WTC11 (cell line): ENCODE measurements around the gene ETV1. TPM values are rescaled to one million over a fixed set of nuclear protein-coding genes. Genes with fewer than 3 reads are reported as not detected.

Experiments
- ATAC-seq: fragments of 200-7000 bp; cut with Tn5 transposase; 2 replicates; pipeline ENCODE4 v1.10.0; 2021; ENCODE audit warnings: mild to moderate bottlenecking, moderate library complexity
- CTCF ChIA-PET: fragments of 300-600 bp; sonication (Branson Sonifier 250); formaldehyde crosslinking; loops from one replicate; lab custom pipeline; 2021; ENCODE audit warnings: antibody characterized with exemption; lab: Charles Lee
- POLR2A ChIA-PET: fragments of 350-600 bp; sonication (Branson Sonifier 250); formaldehyde crosslinking; loops from one replicate; lab custom pipeline; 2021; ENCODE audit warnings: antibody characterized with exemption; lab: Charles Lee
- DNase-seq: peaks from one replicate; pipeline ENCODE4 v3.0.0; 2021; ENCODE audit warnings: low spot score
- H3K27ac Mint-ChIP-seq: 2 replicates; pipeline ENCODE4 v1.8.0; 2021; ENCODE audit warnings: mixed read lengths
- H3K27me3 Mint-ChIP-seq: 2 replicates; pipeline ENCODE4 v1.8.0; 2021; ENCODE audit warnings: low read depth, mild to moderate bottlenecking, moderate library complexity, mixed read lengths
- H3K36me3 Mint-ChIP-seq: 2 replicates; pipeline ENCODE4 v1.8.0; 2021; ENCODE audit warnings: mixed read lengths
- H3K4me1 Mint-ChIP-seq: 2 replicates; pipeline ENCODE4 v1.8.0; 2022; ENCODE audit warnings: mixed read lengths
- H3K4me3 Mint-ChIP-seq: 2 replicates; pipeline ENCODE4 v1.8.0; 2021; ENCODE audit warnings: mild to moderate bottlenecking, moderate library complexity, mixed read lengths
- H3K9me3 Mint-ChIP-seq: 2 replicates; pipeline ENCODE4 v1.8.0; 2021; ENCODE audit warnings: mixed read lengths
- AFF4 ChIP-seq: sonication (generic); formaldehyde crosslinking; IDR thresholded peaks from 2 replicates; pipeline ENCODE4 v1.8.1; 2023; ENCODE audit warnings: mild to moderate bottlenecking, missing genetic modification reagents, borderline replicate concordance
- CBFB ChIP-seq: sonication (generic); formaldehyde crosslinking; IDR thresholded peaks from 2 replicates; pipeline ENCODE4 v1.8.1; 2022; ENCODE audit warnings: mild to moderate bottlenecking, low read depth, missing genetic modification reagents
- ESRRA ChIP-seq: sonication (generic); formaldehyde crosslinking; IDR thresholded peaks from 2 replicates; pipeline ENCODE4 v1.8.1; 2022; ENCODE audit warnings: mild to moderate bottlenecking, missing genetic modification reagents, borderline replicate concordance
- ETV6 ChIP-seq: sonication (generic); formaldehyde crosslinking; IDR thresholded peaks from 2 replicates; pipeline ENCODE4 v1.8.1; 2022; ENCODE audit warnings: mild to moderate bottlenecking, missing genetic modification reagents
- FOXP1 ChIP-seq: sonication (generic); formaldehyde crosslinking; IDR thresholded peaks from 2 replicates; pipeline ENCODE4 v1.8.0; 2022; ENCODE audit warnings: missing genetic modification reagents, mild to moderate bottlenecking, moderate library complexity, borderline replicate concordance
- GTF2I ChIP-seq: fragments of 250-450 bp; sonication (Bioruptor Pico); conservative IDR thresholded peaks from 2 replicates; pipeline ENCODE4 v1.4.0; 2021; ENCODE audit warnings: mild to moderate bottlenecking
- HMGA2 ChIP-seq: fragments of 250-450 bp; sonication (Bioruptor Pico); IDR thresholded peaks from 2 replicates; pipeline ENCODE4 v1.4.0; 2021; ENCODE audit warnings: mild to moderate bottlenecking, moderate library complexity
- JAZF1 ChIP-seq: fragments of 250-450 bp; sonication (Bioruptor Pico); IDR thresholded peaks from 2 replicates; pipeline ENCODE4 v1.9.0; 2021; ENCODE audit warnings: moderate library complexity, mild to moderate bottlenecking, inconsistent platforms
- OVOL2 ChIP-seq: fragments of 250-450 bp; sonication (Bioruptor Pico); IDR thresholded peaks from 2 replicates; pipeline ENCODE4 v1.9.0; 2021; ENCODE audit warnings: mild to moderate bottlenecking, borderline replicate concordance
- TEAD1 ChIP-seq: sonication (generic); formaldehyde crosslinking; IDR thresholded peaks from 2 replicates; pipeline ENCODE4 v1.8.0; 2022; ENCODE audit warnings: mild to moderate bottlenecking, missing genetic modification reagents
- ZBTB43 ChIP-seq: sonication (generic); formaldehyde crosslinking; IDR thresholded peaks from 2 replicates; pipeline ENCODE4 v1.8.1; 2023; ENCODE audit warnings: mild to moderate bottlenecking, missing genetic modification reagents
- ZNF121 ChIP-seq: sonication (generic); formaldehyde crosslinking; IDR thresholded peaks from 2 replicates; pipeline ENCODE4 v1.8.0; 2023; ENCODE audit warnings: missing genetic modification reagents
- ZNF219 ChIP-seq: sonication (generic); formaldehyde crosslinking; IDR thresholded peaks from 2 replicates; pipeline ENCODE4 v1.8.0; 2023; ENCODE audit warnings: missing genetic modification reagents, mild to moderate bottlenecking, borderline replicate concordance
- ZNF317 ChIP-seq: sonication (generic); formaldehyde crosslinking; IDR thresholded peaks from 2 replicates; pipeline ENCODE4 v1.8.1; 2023; ENCODE audit warnings: low read depth, mild to moderate bottlenecking, moderate library complexity, missing genetic modification reagents, borderline replicate concordance
- ZNF671 ChIP-seq: fragments of 250-450 bp; sonication (Bioruptor Pico); IDR thresholded peaks from 2 replicates; pipeline ENCODE4 v1.8.0; 2021; ENCODE audit warnings: mild to moderate bottlenecking
- total RNA-seq: library from RNA; stranded (reverse); gene quantifications from 3 replicates; pipeline ENCODE4 v1.2.3, GENCODE V29; 2021
- TF ChIP-seq, protein P1 (sequence below): sonication (generic); formaldehyde crosslinking; IDR thresholded peaks from 2 replicates; pipeline ENCODE4 v1.8.1; 2022; ENCODE audit warnings: missing genetic modification reagents, borderline replicate concordance
- TF ChIP-seq, protein P2 (sequence below): sonication (generic); formaldehyde crosslinking; IDR thresholded peaks from 2 replicates; pipeline ENCODE4 v1.8.0; 2023; ENCODE audit warnings: missing genetic modification reagents, mild to moderate bottlenecking, borderline replicate concordance
- TF ChIP-seq, protein P3 (sequence below): sonication (generic); formaldehyde crosslinking; IDR thresholded peaks from 2 replicates; pipeline ENCODE4 v1.8.0; 2022; ENCODE audit warnings: mild to moderate bottlenecking, missing genetic modification reagents
- TF ChIP-seq, protein P4 (sequence below): sonication (generic); formaldehyde crosslinking; conservative IDR thresholded peaks from 2 replicates; pipeline ENCODE4 v1.8.1; 2022; ENCODE audit warnings: mild to moderate bottlenecking, missing genetic modification reagents
- TF ChIP-seq, protein P5 (sequence below): fragments of 250-450 bp; sonication (Bioruptor Pico); IDR thresholded peaks from 2 replicates; pipeline ENCODE4 v1.9.0; 2021; ENCODE audit warnings: mild to moderate bottlenecking

The ETV1 gene
- total RNA-seq, 1 experiment from 2014 or later = 76.6 TPM

DNA sequence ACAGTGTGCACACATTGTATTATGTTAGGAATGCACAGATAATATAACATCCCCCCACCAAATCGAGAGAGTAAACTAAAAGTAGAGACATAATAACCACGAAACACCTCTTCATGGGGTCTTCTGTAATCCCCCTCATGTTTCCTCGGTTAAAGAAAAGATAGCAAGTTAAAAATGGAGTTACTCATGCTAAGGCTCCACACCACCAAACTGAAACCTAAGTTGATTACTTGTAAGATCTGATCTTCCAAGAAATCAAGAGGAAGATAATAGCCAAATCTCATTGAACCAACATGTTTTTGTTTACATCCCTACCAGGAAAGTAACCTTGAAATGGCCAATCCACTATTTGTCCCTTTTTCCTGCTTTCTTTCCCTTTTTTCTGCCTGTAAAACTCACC is 11.7 kb upstream of the ETV1 start (continued):
- TF ChIP-seq AFF4 (CRISPR knock-in tag) = no peak
- no peak for TF ChIP-seq TEAD1 (CRISPR knock-in tag)
- TF ChIP-seq ZBTB43 (CRISPR knock-in tag) = no peak
- TF ChIP-seq CBFB (CRISPR knock-in tag) = no peak
- TF ChIP-seq FOXP1 (CRISPR knock-in tag) = no peak
- no peak for TF ChIP-seq ETV6

GRCh38 chr7:14000247-14000646 is 10.8 kb upstream of the ETV1 start:
- H3K4me1 Mint-ChIP-seq = peaks cover 26% of the 10 kb centered on the region
- POLR2A ChIA-PET = interaction anchor here (1.6 to 2.0 kb wide), 2 partner anchors 9 to 11 kb away, joined by 6 read pairs; partner anchors contain the start of gene ETV1
- H3K9me3 Mint-ChIP-seq = no peaks in the 10 kb centered on the region

GRCh38 chr7:13998866-13999265 is 9.4 kb upstream of the ETV1 start:
- Mint-ChIP-seq H3K9me3 (no peaks in the 10 kb centered on the region), H3K27ac (no peak overlapping the region), H3K27me3 (no peaks in the 10 kb centered on the region), H3K4me3 (no peak overlapping the region), H3K4me1 (peaks cover 26% of the 10 kb centered on the region), H3K36me3 (no peaks in the 10 kb centered on the region)
- ChIA-PET CTCF (interaction anchor here (1.2 kb wide), 1 partner anchor 9 kb away, joined by 8 read pairs; the partner anchor contains the start of gene ETV1), POLR2A (no interaction called here)
- ATAC-seq (peak; percentile 43), DNase-seq (no peak)
- TF ChIP-seq, protein P1, sequence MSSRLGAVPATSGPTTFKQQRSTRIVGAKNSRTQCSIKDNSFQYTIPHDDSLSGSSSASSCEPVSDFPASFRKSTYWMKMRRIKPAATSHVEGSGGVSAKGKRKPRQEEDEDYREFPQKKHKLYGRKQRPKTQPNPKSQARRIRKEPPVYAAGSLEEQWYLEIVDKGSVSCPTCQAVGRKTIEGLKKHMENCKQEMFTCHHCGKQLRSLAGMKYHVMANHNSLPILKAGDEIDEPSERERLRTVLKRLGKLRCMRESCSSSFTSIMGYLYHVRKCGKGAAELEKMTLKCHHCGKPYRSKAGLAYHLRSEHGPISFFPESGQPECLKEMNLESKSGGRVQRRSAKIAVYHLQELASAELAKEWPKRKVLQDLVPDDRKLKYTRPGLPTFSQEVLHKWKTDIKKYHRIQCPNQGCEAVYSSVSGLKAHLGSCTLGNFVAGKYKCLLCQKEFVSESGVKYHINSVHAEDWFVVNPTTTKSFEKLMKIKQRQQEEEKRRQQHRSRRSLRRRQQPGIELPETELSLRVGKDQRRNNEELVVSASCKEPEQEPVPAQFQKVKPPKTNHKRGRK (CRISPR knock-in tag) = no peak
- TF ChIP-seq, protein P2, sequence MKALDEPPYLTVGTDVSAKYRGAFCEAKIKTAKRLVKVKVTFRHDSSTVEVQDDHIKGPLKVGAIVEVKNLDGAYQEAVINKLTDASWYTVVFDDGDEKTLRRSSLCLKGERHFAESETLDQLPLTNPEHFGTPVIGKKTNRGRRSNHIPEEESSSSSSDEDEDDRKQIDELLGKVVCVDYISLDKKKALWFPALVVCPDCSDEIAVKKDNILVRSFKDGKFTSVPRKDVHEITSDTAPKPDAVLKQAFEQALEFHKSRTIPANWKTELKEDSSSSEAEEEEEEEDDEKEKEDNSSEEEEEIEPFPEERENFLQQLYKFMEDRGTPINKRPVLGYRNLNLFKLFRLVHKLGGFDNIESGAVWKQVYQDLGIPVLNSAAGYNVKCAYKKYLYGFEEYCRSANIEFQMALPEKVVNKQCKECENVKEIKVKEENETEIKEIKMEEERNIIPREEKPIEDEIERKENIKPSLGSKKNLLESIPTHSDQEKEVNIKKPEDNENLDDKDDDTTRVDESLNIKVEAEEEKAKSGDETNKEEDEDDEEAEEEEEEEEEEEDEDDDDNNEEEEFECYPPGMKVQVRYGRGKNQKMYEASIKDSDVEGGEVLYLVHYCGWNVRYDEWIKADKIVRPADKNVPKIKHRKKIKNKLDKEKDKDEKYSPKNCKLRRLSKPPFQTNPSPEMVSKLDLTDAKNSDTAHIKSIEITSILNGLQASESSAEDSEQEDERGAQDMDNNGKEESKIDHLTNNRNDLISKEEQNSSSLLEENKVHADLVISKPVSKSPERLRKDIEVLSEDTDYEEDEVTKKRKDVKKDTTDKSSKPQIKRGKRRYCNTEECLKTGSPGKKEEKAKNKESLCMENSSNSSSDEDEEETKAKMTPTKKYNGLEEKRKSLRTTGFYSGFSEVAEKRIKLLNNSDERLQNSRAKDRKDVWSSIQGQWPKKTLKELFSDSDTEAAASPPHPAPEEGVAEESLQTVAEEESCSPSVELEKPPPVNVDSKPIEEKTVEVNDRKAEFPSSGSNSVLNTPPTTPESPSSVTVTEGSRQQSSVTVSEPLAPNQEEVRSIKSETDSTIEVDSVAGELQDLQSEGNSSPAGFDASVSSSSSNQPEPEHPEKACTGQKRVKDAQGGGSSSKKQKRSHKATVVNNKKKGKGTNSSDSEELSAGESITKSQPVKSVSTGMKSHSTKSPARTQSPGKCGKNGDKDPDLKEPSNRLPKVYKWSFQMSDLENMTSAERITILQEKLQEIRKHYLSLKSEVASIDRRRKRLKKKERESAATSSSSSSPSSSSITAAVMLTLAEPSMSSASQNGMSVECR (CRISPR knock-in tag) = no peak
- TF ChIP-seq OVOL2 (no peak), ZNF121 (no peak), JAZF1 (CRISPR knock-in tag) (no peak), GTF2I (no peak), HMGA2 (no peak), FOXP1 (CRISPR knock-in tag) (no peak), ESRRA (CRISPR knock-in tag) (no peak), ZNF317 (CRISPR knock-in tag) (no peak), ZNF219 (CRISPR knock-in tag) (no peak)
- TF ChIP-seq, protein P3, sequence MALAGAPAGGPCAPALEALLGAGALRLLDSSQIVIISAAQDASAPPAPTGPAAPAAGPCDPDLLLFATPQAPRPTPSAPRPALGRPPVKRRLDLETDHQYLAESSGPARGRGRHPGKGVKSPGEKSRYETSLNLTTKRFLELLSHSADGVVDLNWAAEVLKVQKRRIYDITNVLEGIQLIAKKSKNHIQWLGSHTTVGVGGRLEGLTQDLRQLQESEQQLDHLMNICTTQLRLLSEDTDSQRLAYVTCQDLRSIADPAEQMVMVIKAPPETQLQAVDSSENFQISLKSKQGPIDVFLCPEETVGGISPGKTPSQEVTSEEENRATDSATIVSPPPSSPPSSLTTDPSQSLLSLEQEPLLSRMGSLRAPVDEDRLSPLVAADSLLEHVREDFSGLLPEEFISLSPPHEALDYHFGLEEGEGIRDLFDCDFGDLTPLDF (CRISPR knock-in tag) = no peak
- TF ChIP-seq, protein P4, sequence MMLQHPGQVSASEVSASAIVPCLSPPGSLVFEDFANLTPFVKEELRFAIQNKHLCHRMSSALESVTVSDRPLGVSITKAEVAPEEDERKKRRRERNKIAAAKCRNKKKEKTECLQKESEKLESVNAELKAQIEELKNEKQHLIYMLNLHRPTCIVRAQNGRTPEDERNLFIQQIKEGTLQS (CRISPR knock-in tag) = no peak
- TF ChIP-seq, protein P5, sequence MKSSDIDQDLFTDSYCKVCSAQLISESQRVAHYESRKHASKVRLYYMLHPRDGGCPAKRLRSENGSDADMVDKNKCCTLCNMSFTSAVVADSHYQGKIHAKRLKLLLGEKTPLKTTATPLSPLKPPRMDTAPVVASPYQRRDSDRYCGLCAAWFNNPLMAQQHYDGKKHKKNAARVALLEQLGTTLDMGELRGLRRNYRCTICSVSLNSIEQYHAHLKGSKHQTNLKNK (CRISPR knock-in tag) = no peak

More at GRCh38 chr7:14000247-14000646, 10.8 kb upstream of the ETV1 start:
- no peak for DNase-seq
- no peaks in the 10 kb centered on the region for H3K27me3 Mint-ChIP-seq
- no peak overlapping the region for H3K27ac Mint-ChIP-seq
- no peak for TF ChIP-seq ZNF671
- TF ChIP-seq, protein P5 (CRISPR knock-in tag) = no peak
- ATAC-seq = no peak
- H3K4me3 Mint-ChIP-seq = no peak overlapping the region
- CTCF ChIA-PET = no interaction called here
- H3K36me3 Mint-ChIP-seq = no peaks in the 10 kb centered on the region
